Peyer's patch (tissue), 4 donors: ENCODE results near the gene ZBTB20.

Experiments used
- POLR2A ChIP-seq, 2 donors: fragments of 450-650 bp; IDR thresholded peaks; one replicate each; pipeline ENCODE4 v1.5.1; 2017; ENCODE audit warnings: antibody characterized with exemption in 2 of 2, mild to moderate bottlenecking in 2 of 2, moderate library complexity in 2 of 2
- TF ChIP-seq, protein P1 (sequence below), 6 experiments: fragments of 450-650 bp in 4 of 6; fragments of 200-600 bp in 2 of 6; sonication (generic) in 1 of 6; IDR thresholded peaks; one replicate each; pipeline ENCODE4 v1.5.1; 2017 to 2019; ENCODE audit warnings: antibody characterized with exemption in 6 of 6, mild to moderate bottlenecking in 3 of 6, moderate library complexity in 1 of 6

DNA sequence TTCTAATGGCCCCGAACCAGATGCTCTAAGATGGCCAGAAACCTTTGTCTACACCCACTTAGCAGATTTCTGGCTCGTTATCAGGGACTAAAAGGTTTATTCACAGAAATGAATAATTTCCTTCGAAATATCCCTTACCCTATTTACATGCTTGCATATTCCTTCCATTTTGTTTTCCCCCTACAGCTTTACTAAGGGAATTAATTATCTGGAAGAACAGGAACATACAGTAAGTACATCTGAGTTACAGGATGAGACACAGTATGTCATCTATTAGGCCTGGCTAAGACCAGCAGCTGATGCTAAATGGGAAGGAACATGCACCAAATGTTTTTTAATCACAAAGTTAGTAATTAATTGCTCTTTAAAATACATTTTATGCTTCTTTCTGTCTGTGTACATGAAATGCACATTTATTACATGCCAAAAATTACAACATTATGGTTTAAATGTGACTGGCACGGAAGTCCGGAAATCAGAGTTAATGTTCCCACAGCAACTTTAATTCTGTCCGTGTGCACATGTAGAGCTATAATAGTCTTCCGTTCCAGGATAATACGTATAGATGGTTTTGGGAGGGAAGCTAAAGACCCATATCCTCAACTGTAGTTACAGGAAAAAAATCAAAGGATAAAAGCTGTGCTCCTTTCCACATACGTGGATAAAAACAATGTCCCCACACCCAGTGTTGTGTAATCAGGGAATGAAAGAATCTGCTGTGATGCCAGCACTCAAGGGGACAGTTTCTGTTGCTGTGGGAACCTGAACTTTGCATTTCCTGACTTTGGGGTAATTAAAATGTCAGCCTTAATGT lies 771.3 kb downstream of the ZBTB20 start:
- TF ChIP-seq, protein P1, sequence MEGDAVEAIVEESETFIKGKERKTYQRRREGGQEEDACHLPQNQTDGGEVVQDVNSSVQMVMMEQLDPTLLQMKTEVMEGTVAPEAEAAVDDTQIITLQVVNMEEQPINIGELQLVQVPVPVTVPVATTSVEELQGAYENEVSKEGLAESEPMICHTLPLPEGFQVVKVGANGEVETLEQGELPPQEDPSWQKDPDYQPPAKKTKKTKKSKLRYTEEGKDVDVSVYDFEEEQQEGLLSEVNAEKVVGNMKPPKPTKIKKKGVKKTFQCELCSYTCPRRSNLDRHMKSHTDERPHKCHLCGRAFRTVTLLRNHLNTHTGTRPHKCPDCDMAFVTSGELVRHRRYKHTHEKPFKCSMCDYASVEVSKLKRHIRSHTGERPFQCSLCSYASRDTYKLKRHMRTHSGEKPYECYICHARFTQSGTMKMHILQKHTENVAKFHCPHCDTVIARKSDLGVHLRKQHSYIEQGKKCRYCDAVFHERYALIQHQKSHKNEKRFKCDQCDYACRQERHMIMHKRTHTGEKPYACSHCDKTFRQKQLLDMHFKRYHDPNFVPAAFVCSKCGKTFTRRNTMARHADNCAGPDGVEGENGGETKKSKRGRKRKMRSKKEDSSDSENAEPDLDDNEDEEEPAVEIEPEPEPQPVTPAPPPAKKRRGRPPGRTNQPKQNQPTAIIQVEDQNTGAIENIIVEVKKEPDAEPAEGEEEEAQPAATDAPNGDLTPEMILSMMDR (IDR thresholded peaks at IDR 0.05), result no peak
- no peak for TF ChIP-seq POLR2A (IDR thresholded peaks at IDR 0.05)
